WERI-Rb-1 (cell line): ENCODE data around the gene PDE2A.
A peak's percentile ranks its signal among the peaks of the same experiment; 100 is the strongest.

Source experiments
- DNase-seq: peaks from one replicate; pipeline ENCODE4 v3.0.0-alpha.2; 2020
- H3K27ac ChIP-seq: fragments of 250-450 bp; sonication (Bioruptor Pico); 2 replicates; pipeline ENCODE4 v1.5.1; 2020; ENCODE audit warnings: mild to moderate bottlenecking, moderate library complexity
- H3K27me3 ChIP-seq: fragments of 250-450 bp; sonication (Bioruptor Pico); 2 replicates; pipeline ENCODE4 v1.5.1; 2021; ENCODE audit warnings: mild to moderate bottlenecking, low read depth, moderate library complexity; ENCODE audit not compliant: insufficient read depth, severe bottlenecking
- H3K36me3 ChIP-seq: fragments of 250-450 bp; sonication (Bioruptor Pico); 2 replicates; pipeline ENCODE4 v1.5.1; 2020; ENCODE audit warnings: mild to moderate bottlenecking, moderate library complexity
- H3K4me3 ChIP-seq: 2 replicates; pipeline ENCODE4 v1.5.1; 2011; ENCODE audit warnings: low read depth, mild to moderate bottlenecking, control low read depth, low read length
- H3K9me3 ChIP-seq: fragments of 250-450 bp; sonication (Bioruptor Pico); 2 replicates; pipeline ENCODE4 v1.5.1; 2021; ENCODE audit warnings: mild to moderate bottlenecking, moderate library complexity; ENCODE audit not compliant: severe bottlenecking
- CTCF ChIP-seq: IDR thresholded peaks from 2 replicates; pipeline ENCODE4 v1.5.1; 2011; ENCODE audit warnings: low read depth, mild to moderate bottlenecking, control low read depth, inconsistent platforms, low read length

PDE2A gene

GRCh38 chr11:72631806-72632731 is 42.2 kb downstream of the PDE2A start:
- no peak overlapping the region for H3K4me3 ChIP-seq
- peak overlapping the region; percentile 68 for H3K27ac ChIP-seq
- peaks cover 4% of the 10 kb centered on the region; the same call in 1 of the 2 replicates for H3K36me3 ChIP-seq
- no peaks in the 10 kb centered on the region for H3K27me3 ChIP-seq
- no peak for TF ChIP-seq CTCF
- DNase-seq: peak; percentile 83
- no peaks in the 10 kb centered on the region for H3K9me3 ChIP-seq

GRCh38 chr11:72630104-72630852 is 43.9 kb downstream of the PDE2A start:
- peak overlapping the region; percentile 86 for H3K27ac ChIP-seq
- no peak for TF ChIP-seq CTCF
- no peaks in the 10 kb centered on the region for H3K9me3 ChIP-seq
- H3K36me3 ChIP-seq: peaks cover 4% of the 10 kb centered on the region; the same call in 1 of the 2 replicates
- no peak overlapping the region for H3K4me3 ChIP-seq
- no peak for DNase-seq
- no peaks in the 10 kb centered on the region for H3K27me3 ChIP-seq

- peak overlapping the region; percentile 86 for H3K27ac ChIP-seq
- no peaks in the 10 kb centered on the region for H3K27me3 ChIP-seq
- no peak for TF ChIP-seq CTCF
- H3K9me3 ChIP-seq: no peaks in the 10 kb centered on the region
- H3K4me3 ChIP-seq: no peak overlapping the region
- peak; percentile 92 for DNase-seq
- H3K36me3 ChIP-seq: peaks cover 4% of the 10 kb centered on the region; the same call in 1 of the 2 replicates
These were observed 45.0 kb downstream of the PDE2A start for GRCh38 chr11:72629266-72629665.

GRCh38 chr11:72627594-72628281 is 46.5 kb downstream of the PDE2A start:
- no peaks in the 10 kb centered on the region for H3K27me3 ChIP-seq
- peaks cover 4% of the 10 kb centered on the region; the same call in 1 of the 2 replicates for H3K36me3 ChIP-seq
- no peak overlapping the region for H3K4me3 ChIP-seq
- TF ChIP-seq CTCF: no peak
- no peak overlapping the region for H3K27ac ChIP-seq
- no peaks in the 10 kb centered on the region for H3K9me3 ChIP-seq
- DNase-seq: no peak

- no peaks in the 10 kb centered on the region for H3K36me3 ChIP-seq
- no peaks in the 10 kb centered on the region for H3K27me3 ChIP-seq
- no peak for DNase-seq
- no peak overlapping the region for H3K4me3 ChIP-seq
- no peak for TF ChIP-seq CTCF
- H3K27ac ChIP-seq: no peak overlapping the region
- no peaks in the 10 kb centered on the region for H3K9me3 ChIP-seq
These were observed 47.7 kb downstream of the PDE2A start for GRCh38 chr11:72626414-72626936.
